IMR-90 (cell line): Measurements from ENCODE around the gene CBFA2T3. TPM values are rescaled to one million over a fixed set of nuclear protein-coding genes. Genes with fewer than 3 reads are reported as not detected.

Experiments used
- FOS ChIP-seq: fragments of 150-350 bp; IDR thresholded peaks from 2 replicates; pipeline ENCODE4 v1.6.1; 2016; ENCODE audit warnings: low read depth, low read length
- polyA plus RNA-seq, 3 experiments: library from polyadenylated mRNA; depleted of rRNA; stranded (reverse); fragments of >200 nt; gene quantifications; 2 replicates each; pipeline ENCODE4 v1.2.3, GENCODE V29; 2012; ENCODE audit warnings: low replicate concordance in 1 of 3
- total RNA-seq: library from RNA; depleted of rRNA; stranded (reverse); fragments of >200 nt; gene quantifications from 2 replicates; pipeline ENCODE4 v1.2.3, GENCODE V29; 2012
- TF ChIP-seq, protein P1 (sequence below): fragments of 150-350 bp; IDR thresholded peaks from 2 replicates; pipeline ENCODE4 v1.6.1; 2017; ENCODE audit warnings: mild to moderate bottlenecking, antibody characterized with exemption, low read length, low read depth

The CBFA2T3 gene
- total and polyA plus RNA-seq, 2 of the 4 experiments (the other 2 are of a cell fraction): not detected

DNA sequence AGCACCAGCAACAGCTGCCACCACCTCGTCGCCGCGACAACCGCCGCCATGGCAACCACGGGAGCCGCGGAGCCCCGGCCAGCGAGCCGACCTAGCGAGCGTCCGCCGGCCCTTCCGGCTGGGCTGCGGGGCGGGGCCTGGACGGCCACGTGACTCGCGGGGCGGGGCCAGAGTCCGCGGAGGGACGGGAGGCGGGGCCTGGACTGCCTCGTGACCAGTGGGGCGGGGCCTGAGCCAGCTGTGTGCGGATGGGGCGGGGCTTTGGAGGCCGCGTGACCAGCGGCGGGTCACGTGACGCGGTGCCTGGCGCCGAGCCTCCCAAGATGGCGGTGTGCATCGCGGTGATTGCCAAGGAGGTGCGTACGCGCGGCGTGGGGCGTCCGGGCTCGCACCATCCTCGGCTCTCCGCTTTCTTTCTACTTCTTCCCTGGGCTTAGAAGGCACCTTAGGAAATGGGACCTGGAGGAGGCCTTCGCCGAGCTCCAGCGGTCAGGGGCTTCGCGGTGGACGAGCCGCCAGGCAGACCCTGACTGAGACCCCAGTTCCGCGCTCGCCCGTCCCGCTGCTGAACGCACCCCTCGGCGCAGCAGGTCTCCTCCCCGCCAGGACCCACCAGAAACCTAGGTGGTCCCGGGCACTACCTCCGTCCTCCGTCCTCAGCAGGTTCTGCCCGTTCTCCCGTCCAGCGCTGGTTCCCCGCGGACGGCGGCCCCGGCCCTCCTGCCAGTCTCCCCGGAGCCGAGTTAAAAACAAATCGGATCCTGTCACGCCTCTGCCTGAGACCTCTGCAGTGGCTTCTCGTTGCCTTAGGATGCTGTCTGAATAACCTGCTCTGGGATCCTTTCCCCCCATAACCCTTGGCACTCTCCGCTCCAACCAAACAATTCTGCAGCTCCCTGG is 119.9 kb downstream of the CBFA2T3 start, which contains the start of the genes GALNS and TRAPPC2L (continued):
- peak; percentile 98 for TF ChIP-seq FOS
- TF ChIP-seq, protein P1, sequence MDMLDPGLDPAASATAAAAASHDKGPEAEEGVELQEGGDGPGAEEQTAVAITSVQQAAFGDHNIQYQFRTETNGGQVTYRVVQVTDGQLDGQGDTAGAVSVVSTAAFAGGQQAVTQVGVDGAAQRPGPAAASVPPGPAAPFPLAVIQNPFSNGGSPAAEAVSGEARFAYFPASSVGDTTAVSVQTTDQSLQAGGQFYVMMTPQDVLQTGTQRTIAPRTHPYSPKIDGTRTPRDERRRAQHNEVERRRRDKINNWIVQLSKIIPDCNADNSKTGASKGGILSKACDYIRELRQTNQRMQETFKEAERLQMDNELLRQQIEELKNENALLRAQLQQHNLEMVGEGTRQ: peak; percentile 100
